Measurements from ENCODE around the gene PADI2.
A peak's percentile ranks its signal among the peaks of the same experiment; 100 is the strongest.

The PADI2 gene

GRCh38 chr1:17119076-17119772 lies at the start of gene PADI2:
TSS of gene PADI2 (minus strand) at chr1:17119451. CDS start at chr1:17119371, 80 bp downstream.
- DNase-seq = peak in 53 of 56 donors; percentile 30 to 93 (median 72)

DNA sequence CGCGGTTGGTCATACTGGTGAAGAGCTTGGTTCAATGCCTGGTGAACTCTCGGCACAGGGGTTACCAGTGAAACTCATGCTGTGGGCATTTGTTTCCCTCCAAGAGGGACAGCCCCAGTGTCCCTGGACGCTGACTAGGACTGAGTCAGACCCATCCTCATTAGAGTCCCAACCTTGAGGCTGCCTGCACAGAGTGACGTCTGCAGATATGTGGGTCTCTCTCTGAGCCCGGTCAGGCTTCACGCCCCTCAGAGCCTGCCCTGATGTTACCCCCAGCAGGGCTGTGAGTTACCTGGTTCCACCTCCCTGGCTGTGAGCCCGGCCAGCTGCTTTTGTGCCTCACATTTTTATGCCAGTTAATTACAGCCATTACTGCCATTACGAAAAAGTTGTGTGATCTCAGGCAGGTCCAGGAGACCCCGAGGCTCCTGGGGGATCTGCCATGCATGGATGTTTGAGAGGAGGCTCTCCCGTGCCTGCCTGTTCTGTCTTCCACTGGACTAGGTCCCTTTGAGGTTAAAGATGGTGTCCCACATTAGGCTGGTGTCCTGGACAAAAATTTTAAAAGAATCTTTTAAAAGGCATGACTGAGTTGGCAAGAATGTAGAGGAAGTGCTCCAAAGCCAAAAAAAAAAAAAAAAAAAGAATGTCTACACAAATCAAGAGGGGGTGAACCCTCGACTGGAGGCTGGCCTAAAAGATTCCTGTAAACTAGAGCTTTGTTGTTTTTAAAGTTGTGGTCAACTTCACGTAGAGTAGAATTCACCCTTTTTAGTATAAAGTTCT lies 49.0 kb upstream of the PADI2 start:
- no peak for DNase-seq

- no peak for DNase-seq
Observed at GRCh38 chr1:17167786-17168090, 48.5 kb upstream of the PADI2 start.

DNA sequence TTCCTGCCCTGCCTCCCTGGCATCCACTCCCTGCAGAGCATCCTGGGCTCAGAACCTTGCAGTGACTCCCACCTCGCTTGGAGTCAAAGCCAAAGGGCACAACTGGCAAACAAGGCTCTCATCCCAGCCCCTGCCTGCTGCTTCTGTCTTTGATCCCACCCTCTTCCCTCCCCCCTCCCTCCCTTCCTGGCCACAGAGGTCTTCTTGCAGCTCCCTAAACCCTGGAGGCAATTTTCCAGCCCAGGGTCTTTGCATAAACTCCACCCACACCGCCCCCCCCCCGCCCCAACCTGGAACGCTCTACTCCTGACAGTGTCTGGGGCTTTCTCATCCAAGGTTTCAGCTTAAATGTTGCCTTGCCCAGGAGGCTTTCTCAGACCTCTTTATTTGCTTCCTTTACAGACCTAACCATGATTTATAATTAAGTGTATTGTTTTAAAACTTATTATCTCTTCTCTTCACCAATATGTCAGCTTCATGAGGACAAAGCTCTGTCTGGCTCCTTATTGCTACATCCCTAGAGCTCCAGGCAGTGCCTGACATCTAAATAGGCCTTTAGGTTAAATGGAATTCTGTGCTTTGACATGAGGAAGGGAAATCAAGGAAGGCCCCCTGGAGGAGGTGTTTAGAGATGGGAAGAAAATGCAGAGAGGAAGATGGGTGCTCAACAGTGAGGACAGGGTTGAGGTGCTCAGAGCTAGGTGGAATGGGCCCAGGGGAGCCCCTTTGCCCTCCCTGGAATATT lies 48.0 kb upstream of the PADI2 start:
- no peak for DNase-seq

DNA sequence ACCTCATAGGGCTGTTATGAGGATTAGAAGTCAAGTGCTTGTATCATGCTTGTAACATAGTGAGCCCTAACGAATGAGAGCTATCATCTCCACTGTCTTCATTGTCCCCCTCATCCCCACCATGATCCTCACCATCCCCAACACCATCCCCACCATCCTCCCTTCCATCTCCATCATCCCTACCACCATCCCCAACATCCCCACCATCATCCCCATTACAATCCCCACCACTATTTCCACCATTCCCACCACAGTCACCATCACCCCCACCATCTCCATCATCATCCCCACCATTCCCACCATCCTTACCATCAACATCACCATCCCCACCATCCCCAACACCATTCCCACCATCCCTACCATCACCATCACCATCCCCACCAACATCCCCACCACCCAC lies 46.6 kb upstream of the PADI2 start:
- no peak for DNase-seq

GRCh38 chr1:17163789-17164666 lies 44.8 kb upstream of the PADI2 start:
- no peak for DNase-seq

- DNase-seq = no peak
Observed at GRCh38 chr1:17163371-17163770, 44.1 kb upstream of the PADI2 start.

- DNase-seq = no peak
Observed at GRCh38 chr1:17162941-17163340, 43.7 kb upstream of the PADI2 start.

DNA sequence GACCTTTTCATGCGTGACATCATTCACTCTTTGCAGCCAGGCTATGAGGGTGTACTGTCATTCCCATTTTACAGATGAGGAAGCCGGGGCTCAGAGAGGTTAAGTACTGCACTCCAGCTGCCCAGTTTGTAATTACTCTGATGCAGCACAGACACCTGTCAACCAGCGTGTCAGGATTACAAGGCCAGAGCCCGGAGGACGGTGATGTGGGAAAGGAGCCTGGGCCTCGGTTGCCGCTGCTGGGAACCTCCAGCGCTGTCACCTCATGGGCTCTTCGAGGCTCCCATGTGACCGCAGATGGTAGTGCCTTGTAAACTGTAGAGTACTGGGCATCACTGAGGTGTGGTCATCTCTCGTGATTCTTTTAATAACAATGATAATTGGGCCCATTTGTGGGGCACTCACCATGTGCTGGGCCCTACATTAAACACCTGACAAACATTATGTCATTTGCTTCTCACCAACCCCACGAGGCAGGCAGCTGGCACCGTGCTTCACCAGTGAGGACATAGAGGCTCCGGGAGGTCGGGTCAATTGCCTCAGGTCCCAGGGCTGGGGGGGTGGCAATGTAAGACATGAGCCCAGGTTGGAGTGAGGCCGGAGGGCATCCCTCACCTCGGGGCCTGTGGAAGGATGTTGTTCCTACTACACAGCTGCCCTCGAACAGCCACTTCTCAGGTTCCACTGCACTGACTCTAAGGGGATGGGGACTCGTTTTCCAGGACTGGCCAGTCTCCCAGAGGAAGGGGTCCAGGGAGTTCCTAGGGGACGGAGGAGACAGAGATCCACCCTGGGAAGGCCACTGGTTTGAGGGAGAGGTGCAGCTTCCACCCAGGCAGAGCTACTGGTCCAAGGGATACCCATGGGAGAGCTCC lies 42.9 kb upstream of the PADI2 start:
- DNase-seq = no peak

DNA sequence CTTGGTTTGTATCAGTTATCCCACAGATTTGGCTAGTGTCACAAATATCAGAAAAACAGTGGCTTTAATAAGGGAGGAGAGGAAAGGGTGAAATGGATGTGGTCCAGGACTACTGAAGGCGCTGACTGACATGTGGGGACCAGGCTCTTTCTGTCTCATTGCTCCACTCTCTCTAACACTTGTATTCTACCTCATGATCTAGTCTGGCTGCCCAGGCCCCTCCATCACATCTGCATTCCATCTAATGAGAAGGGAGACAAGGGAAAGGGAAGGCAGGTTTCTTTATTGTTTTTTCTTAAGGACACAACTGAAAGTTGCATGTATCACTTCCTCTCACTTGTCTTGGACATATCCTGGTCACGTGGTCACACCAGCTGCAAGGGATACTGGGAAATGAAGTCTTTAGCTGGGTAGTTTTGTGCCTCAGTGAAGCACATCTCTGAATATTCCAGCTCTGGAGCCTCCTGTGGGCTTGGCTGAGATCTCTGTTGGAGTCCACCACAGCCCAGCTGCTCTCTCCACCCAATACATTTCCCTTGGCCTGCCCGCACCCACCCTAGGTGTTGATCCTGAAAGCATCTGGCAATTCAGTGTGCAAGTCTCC lies 42.0 kb upstream of the PADI2 start:
- DNase-seq = no peak

GRCh38 chr1:17158961-17159360 lies 39.7 kb upstream of the PADI2 start:
- no peak for DNase-seq

DNA sequence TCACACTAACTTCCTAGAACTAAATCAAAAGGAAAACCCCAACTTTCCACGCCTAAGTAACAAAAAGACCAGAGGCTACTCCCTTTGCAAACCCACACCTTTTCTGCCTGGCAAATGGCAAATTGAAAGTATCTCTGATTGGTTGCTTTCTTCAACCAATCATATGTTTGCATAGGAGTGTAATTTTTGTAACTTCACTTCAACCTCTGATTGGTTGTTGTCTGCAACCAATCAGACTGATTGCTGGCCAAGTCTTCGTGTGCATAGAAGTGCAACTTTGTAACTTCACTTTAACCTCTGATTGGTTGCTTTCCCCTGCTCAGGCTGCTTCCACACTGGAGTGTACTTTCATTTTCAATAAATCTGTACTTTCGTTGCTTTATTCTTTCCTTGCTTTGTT lies 36.9 kb upstream of the PADI2 start:
- DNase-seq = no peak

DNA sequence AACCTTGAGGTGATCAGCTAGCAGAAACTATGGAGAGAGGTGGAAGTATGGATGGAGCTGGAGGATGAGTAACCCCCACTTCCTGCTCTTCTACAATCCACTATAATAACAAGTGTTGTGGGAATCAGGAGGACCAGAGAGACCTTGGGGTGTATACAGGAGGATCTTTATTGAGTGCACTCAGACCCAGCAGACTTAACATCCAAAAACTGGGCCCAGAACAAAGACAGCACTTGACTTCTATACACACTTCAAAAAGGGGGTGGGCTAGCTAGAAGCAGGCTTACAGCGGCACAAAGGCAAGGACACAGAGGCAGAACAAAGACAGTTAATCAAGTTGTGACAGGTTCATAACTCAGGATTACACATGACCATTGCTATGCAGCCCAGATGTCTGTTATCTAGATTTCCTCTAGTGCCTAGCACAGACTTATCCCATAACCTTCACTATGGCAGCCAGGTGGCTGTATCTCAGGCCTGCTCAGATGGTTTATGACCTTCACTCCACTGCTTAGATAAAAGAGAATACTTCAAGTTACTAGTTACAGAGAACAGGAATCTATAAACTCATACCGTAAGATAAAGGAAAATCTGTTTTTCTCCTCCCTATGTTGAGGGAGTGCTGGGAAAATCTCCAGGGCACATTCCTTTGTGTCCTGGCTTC lies 36.1 kb upstream of the PADI2 start:
- no peak for DNase-seq

DNA sequence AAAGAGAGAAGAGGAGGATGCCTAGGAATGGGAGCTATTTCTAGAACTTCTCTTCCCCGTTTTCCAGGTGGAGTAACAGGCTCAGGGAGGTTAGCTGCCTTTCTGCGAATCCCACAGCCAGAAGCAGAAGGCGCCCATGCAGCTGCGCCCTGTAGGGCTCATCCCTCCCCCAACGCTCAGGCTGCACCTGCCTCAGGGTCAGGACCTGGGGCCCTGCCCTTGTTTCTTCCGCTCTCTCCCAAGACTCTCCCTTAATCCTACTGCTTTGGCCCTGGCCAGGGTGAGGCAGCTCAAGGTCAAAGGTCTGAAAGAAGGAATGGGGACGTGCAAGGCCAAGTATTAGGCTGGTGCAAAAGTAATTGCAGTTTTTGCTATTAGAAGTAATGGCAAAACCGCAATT lies 30.5 kb upstream of the PADI2 start:
- no peak for DNase-seq

DNA sequence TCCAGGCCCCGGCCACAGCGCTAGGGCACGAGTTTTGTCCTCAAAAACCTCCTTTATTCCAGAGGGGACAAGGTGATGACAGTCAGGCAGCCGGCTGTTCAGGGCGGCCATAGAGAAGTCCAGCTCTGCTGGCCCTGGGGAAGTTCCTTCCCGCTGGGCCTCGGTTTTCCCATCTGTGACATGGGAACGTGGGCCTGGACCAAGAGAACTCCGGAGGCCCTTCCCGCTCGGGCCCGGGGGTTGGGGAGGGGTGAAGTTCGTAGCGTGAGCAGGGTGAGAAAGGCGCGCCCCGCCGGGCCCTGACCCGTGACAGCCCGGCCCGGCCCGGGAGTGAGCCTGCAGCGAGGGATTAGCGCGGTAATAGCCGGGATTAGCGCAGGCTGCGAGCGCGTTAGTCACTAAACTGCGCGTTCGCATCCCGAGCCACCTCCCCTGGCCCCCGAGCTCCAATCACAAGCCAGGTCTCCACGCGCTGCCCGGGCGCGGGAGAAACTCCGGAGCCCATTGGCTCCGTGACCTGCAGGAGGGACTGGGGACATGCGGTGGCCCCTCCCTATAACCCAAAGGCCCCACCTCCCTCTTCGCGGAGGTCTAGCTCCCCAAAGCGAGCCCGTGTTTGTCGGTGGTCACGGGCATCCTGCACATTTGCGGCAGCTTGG lies 29.8 kb upstream of the PADI2 start:
- peak in 1 of 56 donors; percentile 5 for DNase-seq

DNA sequence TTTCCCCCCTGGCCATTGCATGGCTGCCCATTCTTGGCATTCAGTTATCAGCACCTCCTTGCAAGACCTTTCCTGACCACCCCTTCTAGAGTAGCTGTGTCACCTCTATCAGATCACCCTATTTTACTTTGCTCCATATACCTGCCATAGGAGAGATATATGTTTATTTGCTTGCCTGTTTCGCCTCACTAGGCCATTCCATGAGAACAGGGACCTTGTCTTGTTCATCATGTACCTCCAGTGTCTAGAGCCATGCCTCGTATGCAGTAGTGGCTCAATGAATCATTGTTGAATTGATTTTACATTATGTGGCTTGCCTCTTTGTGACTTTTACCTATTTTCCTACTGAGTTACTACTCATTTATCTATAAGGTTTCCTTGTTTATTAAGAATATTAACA lies 26.4 kb upstream of the PADI2 start:
- no peak for DNase-seq

GRCh38 chr1:17143760-17144159 lies 24.5 kb upstream of the PADI2 start:
- DNase-seq = no peak

GRCh38 chr1:17141441-17142197 lies 22.4 kb upstream of the PADI2 start:
- peak in 2 of 56 donors; percentile 12 to 33 for DNase-seq

Data from amygdala (tissue), 56 donors.